Sigmoid colon (tissue), 3 donors: Measurements from ENCODE around the gene CALML4.

ENCODE experiments used
- CTCF ChIP-seq, 4 experiments: fragments of 450-650 bp in 3 of 4; fragments of 200-600 bp in 1 of 4; IDR thresholded peaks; one replicate each; pipeline ENCODE4 v1.5.1; 2016 to 2019; ENCODE audit warnings: antibody characterized with exemption in 4 of 4, mild to moderate bottlenecking in 3 of 4, moderate library complexity in 2 of 4
- POLR2A ChIP-seq, 2 donors: fragments of 450-650 bp; IDR thresholded peaks; one replicate each; pipeline ENCODE4 v1.6.1; 2016; ENCODE audit warnings: antibody characterized with exemption in 2 of 2, mild to moderate bottlenecking in 2 of 2, moderate library complexity in 2 of 2

DNA sequence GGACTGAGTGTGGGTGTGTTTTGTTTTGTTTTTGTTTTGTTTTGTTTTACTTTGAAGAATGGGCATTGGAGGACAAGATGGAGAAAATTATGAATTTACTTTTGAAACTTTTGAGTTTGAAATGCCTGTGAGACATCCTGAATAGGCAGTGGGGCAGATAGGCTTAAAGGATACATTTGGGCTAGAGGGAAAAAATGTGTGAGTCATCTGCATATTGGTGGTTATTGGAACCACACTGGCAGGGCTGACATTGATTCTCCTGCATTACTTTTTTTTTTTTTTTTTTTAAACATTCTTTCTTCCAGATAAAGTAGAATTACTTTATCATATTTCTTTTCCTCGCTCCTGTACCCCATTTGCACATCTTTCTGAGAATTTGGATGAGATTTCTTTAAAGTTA, 56.1 kb downstream of the CALML4 start:
- TF ChIP-seq POLR2A (IDR thresholded peaks at IDR 0.05) = no peak
- no peak for TF ChIP-seq CTCF (IDR thresholded peaks at IDR 0.05)
